Activated CD8-positive, alpha-beta T cell treated with anti-CD3 and anti-CD28 coated beads for 36 hours (primary cell): Measurements from ENCODE around the gene FOXE1. TPM values are rescaled to one million over a fixed set of nuclear protein-coding genes. Genes with fewer than 3 reads are reported as not detected.

Source experiments
- ATAC-seq: fragments of 200-7000 bp; cut with Tn5 transposase; one replicate; pipeline ENCODE4 v1.10.0; 2021; ENCODE audit warnings: mild to moderate bottlenecking, moderate library complexity
- CTCF ChIA-PET: fragments of 350-600 bp; sonication (Branson Sonifier 250); formaldehyde crosslinking; loops from one replicate; lab custom pipeline; 2021; ENCODE audit warnings: antibody characterized with exemption; lab: Charles Lee
- POLR2A ChIA-PET: fragments of 350-600 bp; sonication (Branson Sonifier 250); formaldehyde crosslinking; loops from one replicate; lab custom pipeline; 2021; ENCODE audit warnings: antibody characterized with exemption; lab: Charles Lee
- DNase-seq: peaks from one replicate; pipeline ENCODE4 v3.0.0-alpha.2; 2020
- H3K27ac Mint-ChIP-seq: one replicate; pipeline ENCODE4 v1.8.0; 2021; ENCODE audit warnings: mild to moderate bottlenecking, mixed read lengths
- H3K27me3 Mint-ChIP-seq: one replicate; pipeline ENCODE4 v1.8.0; 2021; ENCODE audit warnings: mixed read lengths
- H3K36me3 Mint-ChIP-seq: one replicate; pipeline ENCODE4 v1.8.0; 2021; ENCODE audit warnings: low read depth, mixed read lengths
- H3K4me1 Mint-ChIP-seq: one replicate; pipeline ENCODE4 v1.8.0; 2021; ENCODE audit warnings: low read depth, mixed read lengths
- H3K4me3 Mint-ChIP-seq: one replicate; pipeline ENCODE4 v1.8.0; 2021; ENCODE audit warnings: mild to moderate bottlenecking, moderate library complexity, mixed read lengths
- H3K9me3 Mint-ChIP-seq: one replicate; pipeline ENCODE4 v1.8.0; 2021; ENCODE audit warnings: mixed read lengths
- CTCF ChIP-seq: fragments of 200-600 bp; IDR thresholded peaks from one replicate; pipeline ENCODE4 v1.8.0; 2022; ENCODE audit warnings: antibody characterized with exemption, mild to moderate bottlenecking
- intact Hi-C: fragments of 100-400 bp; cut with micrococcal nuclease; formaldehyde crosslinking; loops from one replicate; pipeline ENCODE4 v1.10.0; 2022
- total RNA-seq, 2 experiments: library from RNA; stranded (reverse); gene quantifications; one replicate each; pipeline ENCODE4 v1.2.3, GENCODE V29; 2021

FOXE1 gene
- total RNA-seq, 2 experiments from 2014 or later: 0.09 TPM; not detected in 1

DNA sequence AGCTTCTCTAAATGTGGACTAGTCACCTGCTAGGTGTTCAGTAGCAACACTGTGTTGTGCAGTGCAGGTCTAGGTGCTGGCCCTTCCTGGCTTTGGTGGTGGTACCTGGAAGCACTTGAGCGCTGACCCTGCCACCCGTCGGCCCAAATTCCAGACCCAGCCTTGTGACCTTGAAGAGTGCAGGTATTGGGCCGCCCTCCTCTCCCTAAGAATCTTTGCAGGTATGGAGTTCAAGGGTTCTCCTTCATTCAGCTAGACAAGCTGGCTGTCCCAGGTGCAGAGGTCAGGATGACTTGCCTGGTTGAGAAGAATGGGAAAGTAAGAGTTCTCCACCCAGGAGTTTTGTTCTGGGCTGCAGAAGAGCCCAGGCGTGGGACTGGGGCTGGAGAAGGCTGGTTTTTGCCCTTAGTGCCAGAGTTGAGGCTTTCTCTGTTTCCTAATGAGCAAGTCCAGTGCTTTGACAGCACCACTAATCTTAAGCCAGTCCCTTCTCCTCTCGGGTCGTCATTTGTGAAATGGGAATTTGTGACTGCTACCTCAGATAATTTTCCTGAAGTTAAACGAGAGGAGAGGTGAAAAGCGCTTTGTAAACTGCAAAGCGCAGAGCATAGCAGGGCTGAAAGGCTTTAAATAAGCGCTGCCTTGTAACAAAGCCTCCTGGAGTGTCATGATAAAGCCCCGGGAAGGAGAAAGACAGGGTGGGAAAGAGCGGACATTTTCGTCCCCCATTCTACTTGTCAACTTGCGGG lies 4.0 kb downstream of the FOXE1 start:
- peaks cover 2% of the 10 kb centered on the region for H3K36me3 Mint-ChIP-seq
- ChIA-PET CTCF (interaction anchor here (0.9 to 1.2 kb wide), 2 partner anchors 9 to 44 kb away, joined by 3 to 5 read pairs; no protein-coding TSS in a partner anchor), POLR2A (no interaction called here)
- no peak for DNase-seq
- intact Hi-C loops: no loop called here
- no peak for ATAC-seq
- TF ChIP-seq CTCF: no peak
- no peak overlapping the region for H3K4me3 Mint-ChIP-seq
- H3K27me3 Mint-ChIP-seq: peaks cover 67% of the 10 kb centered on the region
- no peaks in the 10 kb centered on the region for H3K9me3 Mint-ChIP-seq
- H3K27ac Mint-ChIP-seq: no peak overlapping the region
- H3K4me1 Mint-ChIP-seq: peaks cover 22% of the 10 kb centered on the region

GRCh38 chr9:97857606-97858392 lies 4.8 kb downstream of the FOXE1 start:
- CTCF ChIA-PET: interaction anchor here (0.9 to 1.9 kb wide), 2 partner anchors 43 kb away, joined by 3 to 7 read pairs; no protein-coding TSS in a partner anchor
- Mint-ChIP-seq H3K27ac (no peak overlapping the region), H3K4me3 (peak overlapping the region; percentile 17), H3K27me3 (peaks cover 59% of the 10 kb centered on the region), H3K36me3 (peaks cover 2% of the 10 kb centered on the region), H3K4me1 (peaks cover 18% of the 10 kb centered on the region), H3K9me3 (no peaks in the 10 kb centered on the region)
- POLR2A ChIA-PET: no interaction called here
- intact Hi-C loops: no loop called here
- no peak for DNase-seq
- no peak for ATAC-seq
- no peak for TF ChIP-seq CTCF

- peaks cover 2% of the 10 kb centered on the region for H3K36me3 Mint-ChIP-seq
- CTCF ChIA-PET: interaction anchor here (1.9 kb wide), 1 partner anchor 43 kb away, joined by 7 read pairs; no protein-coding TSS in a partner anchor
- peaks cover 57% of the 10 kb centered on the region for H3K27me3 Mint-ChIP-seq
- ATAC-seq: no peak
- POLR2A ChIA-PET: no interaction called here
- H3K4me3 Mint-ChIP-seq: peak overlapping the region; percentile 17
- no peak for TF ChIP-seq CTCF
- H3K9me3 Mint-ChIP-seq: no peaks in the 10 kb centered on the region
- peaks cover 18% of the 10 kb centered on the region for H3K4me1 Mint-ChIP-seq
- no peak overlapping the region for H3K27ac Mint-ChIP-seq
- intact Hi-C loops: no loop called here
- DNase-seq: no peak
Observed at GRCh38 chr9:97858393-97858713, 5.3 kb downstream of the FOXE1 start.

DNA sequence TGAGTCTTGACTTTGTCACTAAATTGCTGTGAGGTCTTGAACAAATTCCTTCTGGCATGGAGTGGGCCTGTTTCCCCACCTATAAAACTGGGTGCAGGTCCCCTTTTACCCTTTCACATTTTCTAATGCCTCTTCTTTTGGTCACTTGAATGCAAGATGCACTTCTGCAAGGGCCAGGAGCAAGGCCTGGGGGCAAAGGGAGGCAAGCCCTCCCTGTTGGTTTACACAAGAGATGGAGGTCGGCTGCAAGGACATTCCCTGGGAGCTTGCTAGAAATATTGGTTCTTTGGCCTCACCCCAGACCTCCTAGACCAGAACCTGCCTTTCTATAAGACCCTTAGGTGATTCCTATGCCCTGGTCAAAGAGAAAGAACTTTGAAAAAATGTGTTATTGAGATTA lies 5.8 kb downstream of the FOXE1 start:
- POLR2A ChIA-PET: no interaction called here
- CTCF ChIA-PET: interaction anchor here (1.3 to 1.9 kb wide), 3 partner anchors 10 to 42 kb away, joined by 3 to 7 read pairs (median 7); no protein-coding TSS in a partner anchor

More for the DNA sequence above, 5.8 kb downstream of the FOXE1 start:
- H3K4me1 Mint-ChIP-seq: peaks cover 18% of the 10 kb centered on the region
- H3K27me3 Mint-ChIP-seq: peaks cover 55% of the 10 kb centered on the region
- ATAC-seq (no peak), DNase-seq (no peak)
- H3K36me3 Mint-ChIP-seq: peaks cover 2% of the 10 kb centered on the region
- H3K27ac Mint-ChIP-seq: no peak overlapping the region
- no peaks in the 10 kb centered on the region for H3K9me3 Mint-ChIP-seq
- no peak for TF ChIP-seq CTCF
- no peak overlapping the region for H3K4me3 Mint-ChIP-seq
- intact Hi-C loops: no loop called here
